Cardiac muscle cell (in vitro differentiated cells and primary cell): ENCODE data around the gene POLR3H. TPM values are rescaled to one million over a fixed set of nuclear protein-coding genes. Genes with fewer than 3 reads are reported as not detected.

Experiments used
- DNase-seq, 2 donors: peaks; one replicate each; pipeline versions ENCODE4 v3.0.0 to v3.0.0-alpha.2; 2010 to 2017; ENCODE audit warnings: low read depth in 1 of 2, low spot score in 1 of 2
- H3K27ac ChIP-seq: fragments of 200-600 bp; sonication (generic); 2 replicates; pipeline ENCODE4 v1.5.1; 2016
- H3K27me3 ChIP-seq: fragments of 200-600 bp; sonication (generic); 2 replicates; pipeline ENCODE4 v1.6.0; 2016; ENCODE audit warnings: control low read depth
- H3K36me3 ChIP-seq: fragments of 200-600 bp; sonication (generic); 2 replicates; pipeline ENCODE4 v1.5.1; 2016; ENCODE audit warnings: control low read depth
- H3K4me1 ChIP-seq: fragments of 200-600 bp; sonication (generic); 2 replicates; pipeline ENCODE4 v1.8.1; 2017; ENCODE audit warnings: low read depth, mild to moderate bottlenecking, mixed run types
- H3K4me3 ChIP-seq: fragments of 200-600 bp; sonication (generic); 2 replicates; pipeline ENCODE4 v1.5.1; 2016; ENCODE audit warnings: mild to moderate bottlenecking
- H3K9me3 ChIP-seq: fragments of 200-600 bp; sonication (generic); 2 replicates; pipeline ENCODE4 v1.5.1; 2017; ENCODE audit warnings: low read depth, mild to moderate bottlenecking, control low read depth
- polyA plus RNA-seq: library from polyadenylated mRNA; unstranded; fragments of >200 nt; fragmentation: Nextera tagmentation; extraction: Ambion mirVana; gene quantifications from 2 replicates; pipeline ENCODE4 v1.2.1, GENCODE V29; 2016
- total RNA-seq: library from RNA; depleted of rRNA; stranded (reverse); fragments of >200 nt; gene quantifications from 2 replicates; pipeline ENCODE4 v1.2.3, GENCODE V29; 2016
- TF ChIP-seq, protein P1 (sequence below): IDR thresholded peaks from 2 replicates; pipeline ENCODE4 v1.5.1; 2012; ENCODE audit warnings: low read depth, mild to moderate bottlenecking, low read length

POLR3H gene
- total and polyA plus RNA-seq, 2 experiments from 2014 or later: 11.4 to 30.9 TPM

DNA sequence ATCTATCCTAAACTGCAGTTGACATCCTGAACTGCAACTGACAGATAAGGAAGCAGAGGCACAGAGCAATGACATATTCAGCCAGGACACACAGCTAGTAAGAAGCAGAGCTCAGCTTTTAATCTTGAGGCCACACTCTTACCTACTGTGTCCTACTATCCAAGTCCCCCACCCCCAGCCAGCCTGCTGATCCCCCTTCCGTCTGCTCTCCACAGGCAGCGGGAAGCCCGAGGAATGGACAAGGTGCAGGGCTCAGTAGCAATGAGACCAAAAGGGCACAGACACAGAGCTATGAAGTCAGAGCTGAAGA is 4.3 kb downstream of the POLR3H start:
- TF ChIP-seq, protein P1, sequence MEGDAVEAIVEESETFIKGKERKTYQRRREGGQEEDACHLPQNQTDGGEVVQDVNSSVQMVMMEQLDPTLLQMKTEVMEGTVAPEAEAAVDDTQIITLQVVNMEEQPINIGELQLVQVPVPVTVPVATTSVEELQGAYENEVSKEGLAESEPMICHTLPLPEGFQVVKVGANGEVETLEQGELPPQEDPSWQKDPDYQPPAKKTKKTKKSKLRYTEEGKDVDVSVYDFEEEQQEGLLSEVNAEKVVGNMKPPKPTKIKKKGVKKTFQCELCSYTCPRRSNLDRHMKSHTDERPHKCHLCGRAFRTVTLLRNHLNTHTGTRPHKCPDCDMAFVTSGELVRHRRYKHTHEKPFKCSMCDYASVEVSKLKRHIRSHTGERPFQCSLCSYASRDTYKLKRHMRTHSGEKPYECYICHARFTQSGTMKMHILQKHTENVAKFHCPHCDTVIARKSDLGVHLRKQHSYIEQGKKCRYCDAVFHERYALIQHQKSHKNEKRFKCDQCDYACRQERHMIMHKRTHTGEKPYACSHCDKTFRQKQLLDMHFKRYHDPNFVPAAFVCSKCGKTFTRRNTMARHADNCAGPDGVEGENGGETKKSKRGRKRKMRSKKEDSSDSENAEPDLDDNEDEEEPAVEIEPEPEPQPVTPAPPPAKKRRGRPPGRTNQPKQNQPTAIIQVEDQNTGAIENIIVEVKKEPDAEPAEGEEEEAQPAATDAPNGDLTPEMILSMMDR: no peak
- no peaks in the 10 kb centered on the region for H3K27me3 ChIP-seq
- DNase-seq: no peak
- no peak overlapping the region for H3K4me3 ChIP-seq
- H3K36me3 ChIP-seq: no peaks in the 10 kb centered on the region
- H3K27ac ChIP-seq: peak overlapping the region; percentile 51
- no peaks in the 10 kb centered on the region for H3K9me3 ChIP-seq
- H3K4me1 ChIP-seq: peaks cover 6% of the 10 kb centered on the region

DNA sequence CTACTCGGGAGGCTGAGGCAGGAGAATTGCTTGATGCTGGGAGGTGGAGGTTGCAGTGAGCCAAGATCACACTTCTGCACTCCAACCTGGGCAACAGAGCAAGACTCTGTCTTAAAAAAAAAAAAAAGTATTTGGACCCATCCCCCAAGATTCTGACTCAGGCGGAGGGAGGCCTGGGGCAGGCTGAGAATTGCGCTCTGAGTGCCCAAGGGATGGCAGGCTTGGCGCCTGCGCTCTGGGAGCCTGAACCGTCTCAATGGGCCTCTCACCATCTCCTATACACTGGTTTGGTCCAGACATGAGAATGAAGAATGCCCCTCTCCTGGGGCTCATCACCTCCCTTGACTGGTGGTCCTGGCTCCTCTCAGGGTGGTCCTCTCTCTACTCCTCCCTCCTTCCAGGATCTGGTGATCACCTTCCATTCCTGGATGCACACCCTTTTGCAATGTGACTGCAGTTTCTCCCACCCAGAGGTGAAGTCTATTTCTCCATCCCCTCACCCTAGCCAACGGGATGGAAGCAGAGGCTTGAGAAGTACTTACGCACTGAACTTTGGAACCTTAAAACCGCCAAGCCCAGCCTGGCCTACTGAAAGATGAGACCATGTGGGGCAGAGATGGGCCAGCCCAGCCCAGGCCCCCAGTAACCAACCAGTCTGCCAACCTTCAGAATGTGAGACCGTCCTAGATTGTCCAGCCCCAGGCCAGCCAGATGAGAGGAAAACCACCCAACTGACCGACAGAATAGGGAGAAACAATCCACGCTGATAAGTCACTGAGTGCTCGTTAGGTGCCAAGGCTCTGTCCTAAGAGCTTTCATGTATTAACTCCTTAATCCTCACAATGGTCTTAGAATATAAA is 4.9 kb downstream of the POLR3H start:
- Histone ChIP-seq H3K27me3 (no peaks in the 10 kb centered on the region), H3K4me1 (peaks cover 3% of the 10 kb centered on the region), H3K36me3 (no peaks in the 10 kb centered on the region), H3K4me3 (no peak overlapping the region), H3K27ac (peak overlapping the region; percentile 51), H3K9me3 (no peaks in the 10 kb centered on the region)
- DNase-seq: no peak
- TF ChIP-seq, protein P1: no peak

GRCh38 chr22:41538583-41538982 is 5.7 kb downstream of the POLR3H start:
- TF ChIP-seq, protein P1: no peak

DNA sequence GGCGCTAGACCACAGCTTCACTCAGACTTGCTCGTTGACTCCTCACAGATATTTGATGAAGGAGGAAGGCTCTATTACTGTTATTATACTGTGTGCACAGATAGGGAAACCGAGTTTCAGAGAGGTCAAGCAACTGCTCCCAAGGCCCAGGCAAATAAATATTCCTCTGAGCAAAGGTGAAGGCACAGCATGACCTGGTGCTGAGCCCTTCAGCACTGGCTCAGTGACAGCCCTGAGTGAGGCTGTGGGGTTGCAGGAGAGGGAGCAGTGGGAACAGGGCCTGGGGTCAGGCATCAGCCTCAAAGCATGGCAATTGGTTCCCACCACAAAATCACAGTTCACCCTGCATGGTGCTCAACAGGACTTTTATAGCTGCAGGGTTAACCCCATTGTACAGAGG is 7.1 kb downstream of the POLR3H start:
- Histone ChIP-seq H3K27ac (no peak overlapping the region), H3K27me3 (no peaks in the 10 kb centered on the region), H3K36me3 (no peaks in the 10 kb centered on the region), H3K4me3 (no peak overlapping the region), H3K4me1 (peaks cover 3% of the 10 kb centered on the region), H3K9me3 (no peaks in the 10 kb centered on the region)
- TF ChIP-seq, protein P1: no peak
- DNase-seq: no peak

More at GRCh38 chr22:41538583-41538982, 5.7 kb downstream of the POLR3H start:
- Histone ChIP-seq H3K36me3 (no peaks in the 10 kb centered on the region), H3K4me3 (no peak overlapping the region), H3K27me3 (no peaks in the 10 kb centered on the region), H3K27ac (no peak overlapping the region), H3K9me3 (no peaks in the 10 kb centered on the region), H3K4me1 (peaks cover 3% of the 10 kb centered on the region)
- no peak for DNase-seq

DNA sequence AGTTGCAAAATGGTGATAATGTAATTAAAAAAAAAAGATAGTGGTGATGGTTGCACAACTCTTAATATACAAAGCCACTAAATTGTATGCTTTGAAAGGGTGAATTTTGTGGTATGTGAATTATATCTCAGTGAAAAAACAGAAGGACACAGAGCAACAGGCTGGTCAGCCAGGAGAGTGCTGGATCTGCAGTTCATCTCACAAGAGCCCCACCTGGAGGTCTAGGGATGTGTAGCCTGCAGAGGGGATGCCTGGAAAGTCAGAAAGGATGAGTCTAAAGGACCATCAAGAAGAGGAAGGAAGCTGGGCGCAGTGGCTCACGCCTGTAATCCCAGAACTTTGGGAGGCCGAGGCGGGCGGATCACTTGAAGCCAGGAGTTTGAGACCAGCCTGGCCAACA is 9.0 kb downstream of the POLR3H start:
- no peak overlapping the region for H3K4me3 ChIP-seq
- H3K36me3 ChIP-seq: no peaks in the 10 kb centered on the region
- TF ChIP-seq, protein P1: no peak
- peaks cover 3% of the 10 kb centered on the region for H3K4me1 ChIP-seq
- DNase-seq: peak in 1 of 2 donors; percentile 36
- H3K27me3 ChIP-seq: no peaks in the 10 kb centered on the region
- no peaks in the 10 kb centered on the region for H3K9me3 ChIP-seq
- H3K27ac ChIP-seq: no peak overlapping the region
